SK-N-SH treated with all-trans-retinoic acid at 6 μM for 48 hours (cell line): ENCODE results near the gene ADCY5.

ENCODE experiments used
- ATAC-seq: fragments of 200-7000 bp; cut with Tn5 transposase; 3 replicates; pipeline ENCODE4 v1.9.1; 2020; ENCODE audit warnings: mild to moderate bottlenecking, moderate library complexity
- ARNTL ChIP-seq: fragments of 450-650 bp; formaldehyde crosslinking; IDR thresholded peaks from 2 replicates; pipeline ENCODE4 v1.5.0; 2020; ENCODE audit warnings: low read depth, mild to moderate bottlenecking, moderate library complexity, borderline replicate concordance
- BACH2 ChIP-seq: fragments of 250-450 bp; sonication (Bioruptor Pico); IDR thresholded peaks from 2 replicates; pipeline ENCODE4 v1.9.0; 2021; ENCODE audit warnings: mild to moderate bottlenecking, borderline replicate concordance
- CSDC2 ChIP-seq: fragments of 250-450 bp; sonication (Bioruptor Pico); IDR thresholded peaks from 2 replicates; pipeline ENCODE4 v1.5.0; 2020; ENCODE audit warnings: mild to moderate bottlenecking, moderate library complexity
- ESRRG ChIP-seq: fragments of 250-450 bp; sonication (Bioruptor Pico); IDR thresholded peaks from 2 replicates; pipeline ENCODE4 v1.6.1; 2021; ENCODE audit warnings: mild to moderate bottlenecking
- GLIS3 ChIP-seq: fragments of 250-450 bp; sonication (Bioruptor Pico); IDR thresholded peaks from 2 replicates; pipeline ENCODE4 v1.5.0; 2020; ENCODE audit warnings: mild to moderate bottlenecking, moderate library complexity
- ISL1 ChIP-seq: fragments of 250-450 bp; sonication (Bioruptor Pico); IDR thresholded peaks from 2 replicates; pipeline ENCODE4 v2.1.2; 2022; ENCODE audit warnings: mild to moderate bottlenecking, moderate library complexity
- OSR1 ChIP-seq: fragments of 250-450 bp; sonication (Bioruptor Pico); IDR thresholded peaks from 2 replicates; pipeline ENCODE4 v1.8.0; 2022; ENCODE audit warnings: moderate library complexity, mild to moderate bottlenecking, inconsistent platforms
- PPARA ChIP-seq: fragments of 250-450 bp; sonication (Bioruptor Pico); IDR thresholded peaks from 2 replicates; pipeline ENCODE4 v1.5.0; 2020; ENCODE audit warnings: mild to moderate bottlenecking, borderline replicate concordance
- RARB ChIP-seq: fragments of 250-450 bp; sonication (Bioruptor Pico); IDR thresholded peaks from 2 replicates; pipeline ENCODE4 v1.8.0; 2021; ENCODE audit warnings: mild to moderate bottlenecking, moderate library complexity
- SNAI2 ChIP-seq: fragments of 250-450 bp; sonication (Bioruptor Pico); IDR thresholded peaks from 2 replicates; pipeline ENCODE4 v1.5.0; 2020; ENCODE audit warnings: mild to moderate bottlenecking, moderate library complexity
- TCF4 ChIP-seq: fragments of 250-450 bp; sonication (Bioruptor Pico); IDR thresholded peaks from 2 replicates; pipeline ENCODE4 v1.8.0; 2021; ENCODE audit warnings: mild to moderate bottlenecking, moderate library complexity, borderline replicate concordance
- ZFP3 ChIP-seq: fragments of 250-450 bp; sonication (Bioruptor Pico); IDR thresholded peaks from 2 replicates; pipeline ENCODE4 v1.5.0; 2020; ENCODE audit warnings: mild to moderate bottlenecking, moderate library complexity
- ZFP30 ChIP-seq: fragments of 450-650 bp; formaldehyde crosslinking; IDR thresholded peaks from 2 replicates; pipeline ENCODE4 v1.5.0; 2022; ENCODE audit warnings: mild to moderate bottlenecking, moderate library complexity
- ZNF565 ChIP-seq: fragments of 450-650 bp; formaldehyde crosslinking; conservative IDR thresholded peaks from 2 replicates; pipeline ENCODE4 v1.5.0; 2020; ENCODE audit warnings: low read depth, mild to moderate bottlenecking, moderate library complexity
- ZNF70 ChIP-seq: fragments of 450-650 bp; formaldehyde crosslinking; IDR thresholded peaks from 2 replicates; pipeline ENCODE4 v1.5.0; 2020; ENCODE audit warnings: mild to moderate bottlenecking, moderate library complexity
- ZNF8 ChIP-seq: fragments of 450-650 bp; formaldehyde crosslinking; IDR thresholded peaks from 2 replicates; pipeline ENCODE4 v1.5.0; 2020; ENCODE audit warnings: mild to moderate bottlenecking, moderate library complexity
- TF ChIP-seq, protein P1 (sequence below): fragments of 250-450 bp; sonication (Bioruptor Pico); IDR thresholded peaks from 2 replicates; pipeline ENCODE4 v1.8.0; 2020; ENCODE audit warnings: mild to moderate bottlenecking, moderate library complexity, borderline replicate concordance
- TF ChIP-seq, protein P2 (sequence below): fragments of 250-450 bp; sonication (Bioruptor Pico); IDR thresholded peaks from 2 replicates; pipeline ENCODE4 v1.5.0; 2020; ENCODE audit warnings: mild to moderate bottlenecking, moderate library complexity
- TF ChIP-seq, protein P3 (sequence below): fragments of 250-450 bp; sonication (Bioruptor Pico); IDR thresholded peaks from 2 replicates; pipeline ENCODE4 v1.5.1; 2021; ENCODE audit warnings: mild to moderate bottlenecking, moderate library complexity
- TF ChIP-seq, protein P4 (sequence below): fragments of 250-450 bp; sonication (Bioruptor Pico); IDR thresholded peaks from 2 replicates; pipeline ENCODE4 v1.5.1; 2020; ENCODE audit warnings: low read depth, mild to moderate bottlenecking, moderate library complexity
- TF ChIP-seq, protein P5 (sequence below): fragments of 250-450 bp; sonication (Bioruptor Pico); IDR thresholded peaks from 2 replicates; pipeline ENCODE4 v1.8.0; 2021; ENCODE audit warnings: low read depth, mild to moderate bottlenecking, moderate library complexity, borderline replicate concordance

The ADCY5 gene

DNA sequence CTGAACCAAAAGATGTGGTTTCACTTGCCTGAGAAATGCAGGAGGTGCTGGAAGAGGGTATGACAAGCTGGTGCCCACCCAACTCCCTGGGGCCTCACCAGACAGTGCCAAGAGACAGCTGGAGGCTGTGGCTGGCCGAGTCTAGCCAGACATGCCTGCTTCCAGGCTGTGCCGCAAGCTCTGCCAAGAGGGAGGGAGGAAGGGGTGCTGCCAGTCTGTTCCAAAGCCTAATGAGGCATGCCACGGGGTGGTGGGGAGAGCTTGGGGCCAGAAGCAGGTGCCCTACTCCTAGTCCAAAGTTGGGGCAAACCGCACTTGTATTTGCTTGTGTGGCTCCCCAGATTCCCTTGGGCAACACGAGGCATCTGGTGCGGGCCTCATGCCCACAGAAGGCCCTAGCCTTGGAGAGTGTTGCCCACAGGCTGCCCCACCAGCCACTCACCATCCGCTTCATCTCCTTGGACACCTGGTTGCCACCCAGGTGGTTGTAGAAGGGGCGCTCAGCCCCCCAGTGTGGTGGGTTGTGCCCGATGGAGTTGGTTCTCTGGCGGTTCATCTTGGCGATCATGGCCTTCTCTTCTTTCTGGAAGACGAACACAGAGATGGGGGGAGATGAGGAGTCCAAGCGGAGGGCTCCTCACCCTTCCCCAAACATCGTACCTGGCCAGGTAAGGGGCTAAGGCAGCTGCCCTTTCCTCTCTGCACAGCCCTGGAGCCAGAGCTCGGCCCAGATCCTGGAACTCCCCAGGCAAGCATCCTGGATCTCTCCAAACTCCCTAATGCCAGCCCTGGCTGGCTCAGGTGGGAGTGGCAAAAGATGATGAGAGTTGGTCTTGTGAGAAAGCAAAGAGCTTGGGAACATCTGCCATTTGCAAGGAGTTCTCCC is 123.8 kb downstream of the ADCY5 start (continued):
- TF ChIP-seq, protein P1, sequence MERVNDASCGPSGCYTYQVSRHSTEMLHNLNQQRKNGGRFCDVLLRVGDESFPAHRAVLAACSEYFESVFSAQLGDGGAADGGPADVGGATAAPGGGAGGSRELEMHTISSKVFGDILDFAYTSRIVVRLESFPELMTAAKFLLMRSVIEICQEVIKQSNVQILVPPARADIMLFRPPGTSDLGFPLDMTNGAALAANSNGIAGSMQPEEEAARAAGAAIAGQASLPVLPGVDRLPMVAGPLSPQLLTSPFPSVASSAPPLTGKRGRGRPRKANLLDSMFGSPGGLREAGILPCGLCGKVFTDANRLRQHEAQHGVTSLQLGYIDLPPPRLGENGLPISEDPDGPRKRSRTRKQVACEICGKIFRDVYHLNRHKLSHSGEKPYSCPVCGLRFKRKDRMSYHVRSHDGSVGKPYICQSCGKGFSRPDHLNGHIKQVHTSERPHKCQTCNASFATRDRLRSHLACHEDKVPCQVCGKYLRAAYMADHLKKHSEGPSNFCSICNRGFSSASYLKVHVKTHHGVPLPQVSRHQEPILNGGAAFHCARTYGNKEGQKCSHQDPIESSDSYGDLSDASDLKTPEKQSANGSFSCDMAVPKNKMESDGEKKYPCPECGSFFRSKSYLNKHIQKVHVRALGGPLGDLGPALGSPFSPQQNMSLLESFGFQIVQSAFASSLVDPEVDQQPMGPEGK (CRISPR knock-in tag) = no peak
- TF ChIP-seq ESRRG (CRISPR knock-in tag) (no peak), ZNF565 (CRISPR knock-in tag) (no peak), SNAI2 (no peak), ZNF8 (CRISPR knock-in tag) (no peak), ZNF70 (CRISPR knock-in tag) (no peak), BACH2 (no peak), OSR1 (no peak), CSDC2 (CRISPR knock-in tag) (no peak)

DNA sequence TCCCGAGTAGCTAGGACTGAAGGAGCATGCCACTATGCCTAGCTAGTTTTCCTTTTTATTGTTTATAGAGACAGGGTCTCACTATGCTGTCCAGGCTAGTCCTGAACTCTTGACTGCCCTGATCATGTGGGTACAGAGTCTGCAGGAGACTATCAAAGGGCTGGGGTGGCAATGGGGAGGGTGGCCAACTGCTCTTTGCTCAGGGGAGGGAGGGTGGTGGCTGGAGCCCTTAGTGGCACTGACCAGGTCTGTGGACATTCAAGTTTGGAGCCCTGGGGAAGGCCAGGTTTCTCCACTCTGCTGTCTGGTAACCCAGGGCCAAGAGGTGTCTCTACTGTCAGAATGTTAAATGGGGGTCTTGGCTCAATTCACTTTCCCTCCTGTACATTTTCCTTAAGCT is 125.1 kb downstream of the ADCY5 start:
- no peak for ATAC-seq
- TF ChIP-seq RARB (CRISPR knock-in tag) (no peak), ZNF8 (CRISPR knock-in tag) (no peak)
- TF ChIP-seq, protein P2, sequence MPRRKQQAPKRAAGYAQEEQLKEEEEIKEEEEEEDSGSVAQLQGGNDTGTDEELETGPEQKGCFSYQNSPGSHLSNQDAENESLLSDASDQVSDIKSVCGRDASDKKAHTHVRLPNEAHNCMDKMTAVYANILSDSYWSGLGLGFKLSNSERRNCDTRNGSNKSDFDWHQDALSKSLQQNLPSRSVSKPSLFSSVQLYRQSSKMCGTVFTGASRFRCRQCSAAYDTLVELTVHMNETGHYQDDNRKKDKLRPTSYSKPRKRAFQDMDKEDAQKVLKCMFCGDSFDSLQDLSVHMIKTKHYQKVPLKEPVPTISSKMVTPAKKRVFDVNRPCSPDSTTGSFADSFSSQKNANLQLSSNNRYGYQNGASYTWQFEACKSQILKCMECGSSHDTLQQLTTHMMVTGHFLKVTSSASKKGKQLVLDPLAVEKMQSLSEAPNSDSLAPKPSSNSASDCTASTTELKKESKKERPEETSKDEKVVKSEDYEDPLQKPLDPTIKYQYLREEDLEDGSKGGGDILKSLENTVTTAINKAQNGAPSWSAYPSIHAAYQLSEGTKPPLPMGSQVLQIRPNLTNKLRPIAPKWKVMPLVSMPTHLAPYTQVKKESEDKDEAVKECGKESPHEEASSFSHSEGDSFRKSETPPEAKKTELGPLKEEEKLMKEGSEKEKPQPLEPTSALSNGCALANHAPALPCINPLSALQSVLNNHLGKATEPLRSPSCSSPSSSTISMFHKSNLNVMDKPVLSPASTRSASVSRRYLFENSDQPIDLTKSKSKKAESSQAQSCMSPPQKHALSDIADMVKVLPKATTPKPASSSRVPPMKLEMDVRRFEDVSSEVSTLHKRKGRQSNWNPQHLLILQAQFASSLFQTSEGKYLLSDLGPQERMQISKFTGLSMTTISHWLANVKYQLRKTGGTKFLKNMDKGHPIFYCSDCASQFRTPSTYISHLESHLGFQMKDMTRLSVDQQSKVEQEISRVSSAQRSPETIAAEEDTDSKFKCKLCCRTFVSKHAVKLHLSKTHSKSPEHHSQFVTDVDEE (CRISPR knock-in tag) = no peak
- TF ChIP-seq, protein P3, sequence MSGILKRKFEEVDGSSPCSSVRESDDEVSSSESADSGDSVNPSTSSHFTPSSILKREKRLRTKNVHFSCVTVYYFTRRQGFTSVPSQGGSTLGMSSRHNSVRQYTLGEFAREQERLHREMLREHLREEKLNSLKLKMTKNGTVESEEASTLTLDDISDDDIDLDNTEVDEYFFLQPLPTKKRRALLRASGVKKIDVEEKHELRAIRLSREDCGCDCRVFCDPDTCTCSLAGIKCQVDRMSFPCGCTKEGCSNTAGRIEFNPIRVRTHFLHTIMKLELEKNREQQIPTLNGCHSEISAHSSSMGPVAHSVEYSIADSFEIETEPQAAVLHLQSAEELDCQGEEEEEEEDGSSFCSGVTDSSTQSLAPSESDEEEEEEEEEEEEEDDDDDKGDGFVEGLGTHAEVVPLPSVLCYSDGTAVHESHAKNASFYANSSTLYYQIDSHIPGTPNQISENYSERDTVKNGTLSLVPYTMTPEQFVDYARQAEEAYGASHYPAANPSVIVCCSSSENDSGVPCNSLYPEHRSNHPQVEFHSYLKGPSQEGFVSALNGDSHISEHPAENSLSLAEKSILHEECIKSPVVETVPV (CRISPR knock-in tag) = no peak
- TF ChIP-seq, protein P4, sequence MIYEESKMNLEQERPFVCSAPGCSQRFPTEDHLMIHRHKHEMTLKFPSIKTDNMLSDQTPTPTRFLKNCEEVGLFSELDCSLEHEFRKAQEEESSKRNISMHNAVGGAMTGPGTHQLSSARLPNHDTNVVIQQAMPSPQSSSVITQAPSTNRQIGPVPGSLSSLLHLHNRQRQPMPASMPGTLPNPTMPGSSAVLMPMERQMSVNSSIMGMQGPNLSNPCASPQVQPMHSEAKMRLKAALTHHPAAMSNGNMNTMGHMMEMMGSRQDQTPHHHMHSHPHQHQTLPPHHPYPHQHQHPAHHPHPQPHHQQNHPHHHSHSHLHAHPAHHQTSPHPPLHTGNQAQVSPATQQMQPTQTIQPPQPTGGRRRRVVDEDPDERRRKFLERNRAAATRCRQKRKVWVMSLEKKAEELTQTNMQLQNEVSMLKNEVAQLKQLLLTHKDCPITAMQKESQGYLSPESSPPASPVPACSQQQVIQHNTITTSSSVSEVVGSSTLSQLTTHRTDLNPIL = no peak

DNA sequence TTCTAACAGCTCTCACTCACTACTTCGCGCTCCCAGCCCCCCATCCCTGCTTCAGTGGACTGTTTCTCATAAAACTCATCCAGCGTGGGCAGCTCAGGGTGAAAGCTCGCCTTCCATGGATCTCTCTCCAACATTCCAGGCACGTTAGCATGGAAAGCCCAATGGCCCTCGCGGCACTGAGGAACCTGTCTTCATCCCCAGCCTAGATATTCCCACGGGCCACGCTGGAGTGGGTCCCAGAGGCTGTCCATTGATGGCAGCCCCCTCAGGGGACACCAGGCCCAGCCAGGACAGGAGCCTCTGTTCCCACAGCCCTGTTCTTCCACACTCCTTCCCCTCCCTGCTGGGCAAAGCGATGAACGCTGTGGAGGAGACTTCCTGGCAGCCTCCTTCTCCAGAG is 126.0 kb downstream of the ADCY5 start:
- no peak for TF ChIP-seq ZNF565 (CRISPR knock-in tag)
- TF ChIP-seq, protein P5, sequence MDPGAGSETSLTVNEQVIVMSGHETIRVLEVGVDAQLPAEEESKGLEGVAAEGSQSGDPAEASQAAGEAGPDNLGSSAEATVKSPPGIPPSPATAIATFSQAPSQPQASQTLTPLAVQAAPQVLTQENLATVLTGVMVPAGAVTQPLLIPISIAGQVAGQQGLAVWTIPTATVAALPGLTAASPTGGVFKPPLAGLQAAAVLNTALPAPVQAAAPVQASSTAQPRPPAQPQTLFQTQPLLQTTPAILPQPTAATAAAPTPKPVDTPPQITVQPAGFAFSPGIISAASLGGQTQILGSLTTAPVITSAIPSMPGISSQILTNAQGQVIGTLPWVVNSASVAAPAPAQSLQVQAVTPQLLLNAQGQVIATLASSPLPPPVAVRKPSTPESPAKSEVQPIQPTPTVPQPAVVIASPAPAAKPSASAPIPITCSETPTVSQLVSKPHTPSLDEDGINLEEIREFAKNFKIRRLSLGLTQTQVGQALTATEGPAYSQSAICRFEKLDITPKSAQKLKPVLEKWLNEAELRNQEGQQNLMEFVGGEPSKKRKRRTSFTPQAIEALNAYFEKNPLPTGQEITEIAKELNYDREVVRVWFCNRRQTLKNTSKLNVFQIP (CRISPR knock-in tag) = no peak
- no peak for TF ChIP-seq BACH2
- TF ChIP-seq ZFP3 (CRISPR knock-in tag) = no peak
- TF ChIP-seq, all 23 proteins: peak for 0
- ATAC-seq = no peak

DNA sequence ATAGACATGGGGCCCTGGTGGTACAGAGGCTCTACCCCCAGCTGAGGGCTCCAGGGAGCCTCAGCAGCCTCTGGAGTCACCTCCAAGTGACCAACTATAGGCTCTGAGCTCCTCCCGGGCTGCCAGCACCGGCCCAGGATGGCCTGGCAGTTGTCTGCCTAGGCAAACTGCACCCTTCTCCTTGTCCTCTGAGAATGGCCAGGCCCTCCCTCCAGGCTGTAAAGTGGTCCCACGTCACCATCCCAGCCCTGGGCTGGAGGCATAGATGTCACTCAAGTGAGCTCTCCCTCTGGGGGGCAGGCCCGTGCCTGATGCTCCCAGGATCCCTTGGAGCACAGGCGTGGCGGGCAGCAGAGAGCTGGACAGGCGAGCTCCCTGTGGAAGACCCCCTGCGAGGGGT is 127.1 kb downstream of the ADCY5 start:
- no peak; the same call in 2 of the 3 replicates for ATAC-seq
- TF ChIP-seq PPARA (CRISPR knock-in tag) (no peak), ISL1 (no peak), ESRRG (CRISPR knock-in tag) (no peak), BACH2 (no peak), RARB (CRISPR knock-in tag) (no peak), TCF4 (CRISPR knock-in tag) (no peak), OSR1 (no peak), ARNTL (CRISPR knock-in tag) (no peak), GLIS3 (CRISPR knock-in tag) (no peak), ZFP30 (CRISPR knock-in tag) (no peak)
- TF ChIP-seq, protein P2 (CRISPR knock-in tag) = no peak
- TF ChIP-seq, protein P4 = no peak
